DND-41 (cell line): ENCODE measurements around the gene FAM193A.

Experiments
- ATAC-seq: fragments of 200-7000 bp; cut with Tn5 transposase; 3 replicates; pipeline ENCODE4 v1.9.1; 2021; ENCODE audit warnings: low read depth; ENCODE audit not compliant: insufficient read depth
- DNase-seq: peaks from one replicate; pipeline ENCODE4 v3.0.0-alpha.2; 2020
- H2AFZ ChIP-seq: 2 replicates; pipeline ENCODE4 v1.6.0; 2012; ENCODE audit warnings: low read depth, low read length
- H3K27ac ChIP-seq: 2 replicates; pipeline ENCODE4 v1.5.1; 2012; ENCODE audit warnings: low read length, inconsistent platforms
- H3K27me3 ChIP-seq: fragments of 200-600 bp; sonication (generic); 2 replicates; pipeline ENCODE4 v1.6.0; 2012; ENCODE audit warnings: low read length, mild to moderate bottlenecking, inconsistent platforms; ENCODE audit not compliant: insufficient read depth, poor library complexity
- H3K36me3 ChIP-seq: 2 replicates; pipeline ENCODE4 v1.5.1; 2012; ENCODE audit warnings: low read length, inconsistent platforms; ENCODE audit not compliant: insufficient read depth
- H3K4me1 ChIP-seq: 2 replicates; pipeline ENCODE4 v1.5.1; 2012; ENCODE audit warnings: mild to moderate bottlenecking, low read length; ENCODE audit not compliant: insufficient read depth
- H3K4me2 ChIP-seq: 2 replicates; pipeline ENCODE4 v1.6.0; 2012; ENCODE audit warnings: mild to moderate bottlenecking, moderate library complexity, low read length, inconsistent platforms; ENCODE audit not compliant: insufficient read depth
- H3K4me3 ChIP-seq, 2 experiments: fragments of 200-600 bp in 1 of 2; shearing (Covaris generic) in 1 of 2; 2 replicates each; pipeline ENCODE4 v1.5.1; 2012 to 2016; ENCODE audit warnings: inconsistent platforms in 2 of 2, low read length in 2 of 2, mild to moderate bottlenecking in 2 of 2, low read depth in 1 of 2, moderate library complexity in 1 of 2
- H3K79me2 ChIP-seq: 2 replicates; pipeline ENCODE4 v1.6.0; 2012; ENCODE audit warnings: low read length, inconsistent platforms; ENCODE audit not compliant: insufficient read depth
- H3K9ac ChIP-seq: 2 replicates; pipeline ENCODE4 v1.6.0; 2012; ENCODE audit warnings: low read depth, mild to moderate bottlenecking, inconsistent platforms, low read length, moderate library complexity
- H3K9me3 ChIP-seq: 2 replicates; pipeline ENCODE4 v1.5.1; 2012; ENCODE audit warnings: low read length, moderate library complexity, mild to moderate bottlenecking, inconsistent platforms; ENCODE audit not compliant: insufficient read depth, severe bottlenecking
- H4K20me1 ChIP-seq: 2 replicates; pipeline ENCODE4 v1.6.0; 2012; ENCODE audit warnings: low read length; ENCODE audit not compliant: insufficient read depth
- CTCF ChIP-seq: IDR thresholded peaks from 2 replicates; pipeline ENCODE4 v1.5.1; 2012; ENCODE audit warnings: borderline replicate concordance, low read length, moderate library complexity, mild to moderate bottlenecking; ENCODE audit not compliant: poor library complexity, severe bottlenecking; ENCODE audit errors: extremely low read depth
- EZH2 ChIP-seq: IDR thresholded peaks from 3 replicates; pipeline ENCODE4 v1.6.1; 2012; ENCODE audit warnings: borderline replicate concordance, low read depth, mild to moderate bottlenecking, moderate library complexity, low read length, inconsistent platforms; ENCODE audit not compliant: severe bottlenecking

FAM193A gene

DNA sequence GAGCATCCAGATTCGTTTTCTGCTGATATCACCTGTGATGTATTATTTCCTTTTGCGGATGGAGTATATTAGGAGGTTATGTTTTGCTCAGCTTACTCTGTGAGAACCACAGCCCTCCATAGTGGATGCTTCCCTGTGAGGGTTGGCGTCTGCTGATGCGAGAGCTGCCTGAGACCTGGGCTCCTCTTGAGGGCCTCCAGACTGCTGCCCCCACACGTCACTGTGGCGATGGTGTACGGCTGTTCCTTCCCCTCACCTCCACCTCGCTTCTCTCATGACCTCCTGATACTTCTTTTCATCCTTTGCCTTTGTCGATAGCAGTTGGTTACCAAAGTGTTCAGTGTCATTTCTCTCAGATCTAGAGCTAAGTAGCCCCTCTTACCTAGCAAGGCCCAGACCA, 148.0 kb downstream of the FAM193A start:
- no peak overlapping the region for H2AFZ ChIP-seq
- no peaks in the 10 kb centered on the region for H3K9me3 ChIP-seq
- peaks cover 11% of the 10 kb centered on the region for H4K20me1 ChIP-seq
- no peak for TF ChIP-seq CTCF
- no peak for TF ChIP-seq EZH2
- H3K4me2 ChIP-seq: no peak overlapping the region
- H3K27me3 ChIP-seq: no peaks in the 10 kb centered on the region
- H3K27ac ChIP-seq: no peak overlapping the region
- ATAC-seq: no peak
- H3K4me1 ChIP-seq: no peaks in the 10 kb centered on the region
- DNase-seq: no peak
- no peak overlapping the region for H3K4me3 ChIP-seq
- peaks cover 87% of the 10 kb centered on the region for H3K36me3 ChIP-seq
- H3K9ac ChIP-seq: no peak overlapping the region
- H3K79me2 ChIP-seq: peaks cover 8% of the 10 kb centered on the region

GRCh38 chr4:2685541-2685940, 149.1 kb downstream of the FAM193A start:
- Histone ChIP-seq H3K4me1 (no peaks in the 10 kb centered on the region), H3K27ac (no peak overlapping the region), H3K4me2 (no peak overlapping the region), H3K9ac (no peak overlapping the region), H3K9me3 (no peaks in the 10 kb centered on the region), H3K27me3 (no peaks in the 10 kb centered on the region), H4K20me1 (peaks cover 17% of the 10 kb centered on the region), H2AFZ (no peak overlapping the region), H3K4me3 (no peak overlapping the region), H3K79me2 (peaks cover 8% of the 10 kb centered on the region), H3K36me3 (peaks cover 90% of the 10 kb centered on the region)
- DNase-seq: no peak
- no peak for ATAC-seq
- TF ChIP-seq CTCF: no peak
- no peak for TF ChIP-seq EZH2

DNA sequence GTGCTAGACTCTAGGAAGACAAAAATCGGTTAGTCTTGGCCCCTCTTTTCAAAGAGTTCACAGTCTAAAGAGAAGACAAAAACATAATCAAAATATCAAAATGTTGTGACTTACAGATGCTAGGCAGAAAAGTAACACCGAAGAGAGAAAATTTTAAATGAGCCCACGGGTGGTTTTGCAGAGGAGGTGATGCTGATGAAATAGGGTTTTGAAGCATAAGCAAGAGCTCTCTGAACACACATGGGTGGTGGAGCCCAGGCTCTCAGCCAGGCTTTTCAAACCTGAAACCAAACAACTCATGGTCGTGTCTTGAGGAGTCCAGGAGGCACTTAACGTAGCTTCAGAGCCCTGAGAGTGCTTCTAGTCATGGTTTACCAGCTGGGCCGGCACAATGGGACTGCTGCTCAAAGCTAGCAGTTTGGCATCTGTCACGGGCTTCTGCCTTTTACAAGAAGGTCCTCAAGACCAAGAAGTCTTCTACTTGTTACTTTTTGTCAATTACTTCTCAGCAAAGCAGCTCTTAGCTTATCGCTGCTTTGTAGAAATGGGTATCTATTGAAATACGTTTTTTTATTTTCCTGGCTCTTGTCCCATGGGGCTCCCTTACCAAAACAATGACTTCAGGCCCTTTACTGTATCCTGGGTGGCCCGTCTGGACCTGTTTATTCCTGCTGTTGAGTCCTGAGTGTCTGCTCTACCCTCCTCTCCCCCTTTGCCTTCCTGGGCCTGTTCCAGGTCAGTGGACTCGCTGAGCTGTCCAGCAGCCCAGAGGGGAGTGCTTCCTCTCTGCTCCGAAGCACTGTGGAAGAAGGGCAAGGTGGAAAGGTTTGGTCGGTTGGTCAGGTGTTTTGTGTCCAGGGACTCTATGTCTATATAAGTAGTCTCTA, 150.2 kb downstream of the FAM193A start:
- peaks cover 20% of the 10 kb centered on the region for H4K20me1 ChIP-seq
- no peak for ATAC-seq
- H3K4me1 ChIP-seq: no peaks in the 10 kb centered on the region
- H3K4me2 ChIP-seq: no peak overlapping the region
- no peak overlapping the region for H3K9ac ChIP-seq
- no peaks in the 10 kb centered on the region for H3K27me3 ChIP-seq
- no peak overlapping the region for H2AFZ ChIP-seq
- peaks cover 94% of the 10 kb centered on the region for H3K36me3 ChIP-seq
- H3K27ac ChIP-seq: no peak overlapping the region
- peaks cover 3% of the 10 kb centered on the region; the same call in 1 of the 2 replicates for H3K79me2 ChIP-seq
- H3K9me3 ChIP-seq: no peaks in the 10 kb centered on the region
- TF ChIP-seq EZH2 (no peak), CTCF (no peak)
- DNase-seq: no peak
- H3K4me3 ChIP-seq: no peak overlapping the region
